ENCODE results near the gene SLC35E1.

DNA sequence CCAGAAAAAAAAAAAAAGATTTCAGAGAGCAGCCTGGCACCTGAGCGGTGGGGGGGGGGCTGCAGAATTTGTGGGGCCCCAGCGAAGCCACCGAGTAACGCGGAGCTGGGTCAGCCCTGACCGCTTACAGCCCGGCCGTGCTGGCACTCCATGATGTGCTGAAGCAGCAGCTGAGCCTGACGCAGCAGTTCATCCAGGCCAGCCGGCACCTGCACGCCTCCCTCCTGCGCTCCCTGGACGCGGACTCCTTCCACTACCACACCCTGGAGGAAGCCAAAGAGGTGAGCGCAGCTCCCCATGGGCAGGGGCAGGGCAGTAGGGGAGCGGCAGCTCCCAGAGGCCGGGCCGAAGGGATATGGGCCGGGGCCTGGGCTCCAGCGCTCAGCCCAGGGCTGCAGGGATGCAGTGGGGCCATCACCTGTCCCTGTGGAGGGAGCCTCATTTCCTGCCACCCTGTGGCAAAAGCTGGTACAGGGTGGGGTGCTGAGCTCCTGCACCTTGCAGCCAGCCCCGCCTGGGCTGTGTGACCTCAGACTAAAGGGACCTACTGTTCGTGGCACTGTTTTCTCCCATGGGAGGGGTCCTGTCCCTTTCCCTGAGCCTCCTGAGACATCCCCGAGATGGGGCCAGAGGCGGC lies 57.7 kb downstream of the SLC35E1 start:
- TF ChIP-seq, protein P1, sequence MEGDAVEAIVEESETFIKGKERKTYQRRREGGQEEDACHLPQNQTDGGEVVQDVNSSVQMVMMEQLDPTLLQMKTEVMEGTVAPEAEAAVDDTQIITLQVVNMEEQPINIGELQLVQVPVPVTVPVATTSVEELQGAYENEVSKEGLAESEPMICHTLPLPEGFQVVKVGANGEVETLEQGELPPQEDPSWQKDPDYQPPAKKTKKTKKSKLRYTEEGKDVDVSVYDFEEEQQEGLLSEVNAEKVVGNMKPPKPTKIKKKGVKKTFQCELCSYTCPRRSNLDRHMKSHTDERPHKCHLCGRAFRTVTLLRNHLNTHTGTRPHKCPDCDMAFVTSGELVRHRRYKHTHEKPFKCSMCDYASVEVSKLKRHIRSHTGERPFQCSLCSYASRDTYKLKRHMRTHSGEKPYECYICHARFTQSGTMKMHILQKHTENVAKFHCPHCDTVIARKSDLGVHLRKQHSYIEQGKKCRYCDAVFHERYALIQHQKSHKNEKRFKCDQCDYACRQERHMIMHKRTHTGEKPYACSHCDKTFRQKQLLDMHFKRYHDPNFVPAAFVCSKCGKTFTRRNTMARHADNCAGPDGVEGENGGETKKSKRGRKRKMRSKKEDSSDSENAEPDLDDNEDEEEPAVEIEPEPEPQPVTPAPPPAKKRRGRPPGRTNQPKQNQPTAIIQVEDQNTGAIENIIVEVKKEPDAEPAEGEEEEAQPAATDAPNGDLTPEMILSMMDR (IDR thresholded peaks at IDR 0.05), result no peak
- no peak for TF ChIP-seq POLR2AphosphoS5 (IDR thresholded peaks at IDR 0.05; ENCODE audit: insufficient read depth in 1 of 2, low read depth in 1 of 2)

Data from vagina (tissue), 2 donors.